Measurements from ENCODE around the gene ASL. TPM values are rescaled to one million over a fixed set of nuclear protein-coding genes. Genes with fewer than 3 reads are reported as not detected.
"Not testable (repeated sequence)": the region's sequence is repeated elsewhere in the genome, so short reads cannot be mapped to it uniquely, and the experiment has no call there.

The ASL gene
- total RNA-seq, 1 experiment from 2014 or later: 46.9 TPM

DNA sequence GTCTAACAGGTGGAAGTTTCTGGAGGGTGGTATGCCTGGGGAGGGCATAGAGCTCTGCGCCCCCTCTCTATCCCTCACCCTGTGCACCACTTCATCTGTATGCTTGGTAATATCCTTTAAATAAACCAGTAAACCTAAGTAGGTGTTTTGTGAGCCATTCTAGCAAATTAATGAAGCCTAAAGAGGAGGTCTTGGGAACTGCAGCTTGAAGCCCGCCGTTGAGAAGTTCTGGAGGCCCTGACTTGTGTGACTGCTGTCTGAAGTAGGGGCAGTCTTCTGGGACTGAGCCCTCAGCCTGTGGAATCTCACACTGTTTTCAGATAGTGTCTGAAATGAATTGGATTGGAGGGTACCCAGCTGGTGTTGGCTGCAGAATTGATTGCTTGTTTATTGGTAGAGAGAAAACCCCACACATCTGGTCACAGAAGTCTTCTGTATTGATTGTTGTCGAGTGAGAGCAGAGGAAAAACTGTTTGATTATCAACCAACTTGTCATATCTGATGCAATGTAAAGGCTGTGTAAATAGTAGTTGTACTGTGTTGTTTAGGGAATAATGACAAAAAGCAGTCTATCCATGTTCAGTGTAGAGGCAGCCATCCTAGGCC, 43.7 kb downstream of the ASL start:
- Histone ChIP-seq H3K9ac (ENCODE audit: low read length) (no peak overlapping the region), H3K4me3 (replicated peaks in 1 of 2; ENCODE audit: low read depth in 1 of 2, low read length in 2 of 2) (no peak overlapping the region), H3K4me1 (ENCODE audit: control insufficient read depth in 1 of 2, insufficient read depth in 2 of 2, low read length in 2 of 2) (peaks cover 3 to 10% of the 10 kb centered on the region in 2 experiments; a peak in 3 of 4 replicates), H4K20me1 (ENCODE audit: insufficient read depth) (no peaks in the 10 kb centered on the region), H3K4me2 (ENCODE audit: low read length) (no peak overlapping the region), H3K9me3 (ENCODE audit: control insufficient read depth in 1 of 2, insufficient read depth in 1 of 2, low read depth in 1 of 2, low read length in 2 of 2) (no peaks in the 10 kb centered on the region), H3K27ac (ENCODE audit: low read depth, low read length) (no peak overlapping the region), H3K79me2 (ENCODE audit: insufficient read depth, low read length) (peaks cover 92% of the 10 kb centered on the region), H3K36me3 (ENCODE audit: control insufficient read depth in 1 of 2, insufficient read depth in 2 of 2, low read length in 2 of 2) (peaks cover 3 to 5% of the 10 kb centered on the region in 2 experiments; a peak in 2 of 4 replicates), H3K27me3 (ENCODE audit: insufficient read depth, low read length) (no peaks in the 10 kb centered on the region), H2AFZ (ENCODE audit: low read depth, low read length, poor library complexity, severe bottlenecking) (no peak overlapping the region), H3K9me2 (ENCODE audit: insufficient read depth) (no peaks in the 10 kb centered on the region)
- ChIA-PET CTCF (no interaction called here), RAD21 (ENCODE audit: low non-redundant PET in 1 of 2, low total read pairs in 2 of 2, uncharacterized antibody in 2 of 2, unreplicated experiment in 2 of 2) (no interaction called here), POLR2A (no interaction called here)
- no peak for DNase-seq (ENCODE audit: low read depth, low spot score)
- TF ChIP-seq SP1 (IDR thresholded peaks at IDR 0.05; ENCODE audit: low read depth): no peak
- intact Hi-C loops (cut with micrococcal nuclease): no loop called here
- BruUV-seq (replicated peaks): no TSS peak
- no peak for ATAC-seq

DNA sequence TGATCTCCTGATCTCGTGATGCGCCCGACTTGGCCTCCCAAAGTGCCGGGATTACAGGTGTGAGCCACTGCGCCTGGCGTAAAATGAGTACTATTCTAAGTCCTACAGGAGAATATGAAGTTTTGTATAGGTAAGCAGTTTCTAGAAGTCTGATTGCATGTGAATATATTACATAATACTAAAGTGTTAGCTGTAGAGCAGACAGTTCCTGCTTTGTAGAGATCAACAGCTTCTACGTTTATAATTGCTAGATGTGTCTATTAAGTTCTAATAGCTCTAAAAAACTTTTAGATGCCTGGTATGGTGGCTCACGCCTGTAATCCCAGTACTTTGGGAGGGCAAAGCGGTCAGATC, 47.5 kb downstream of the ASL start:
- DNase-seq (ENCODE audit: low read depth, low spot score) (no peak), ATAC-seq (no peak)
- H3K27ac ChIP-seq (ENCODE audit: low read depth, low read length): no peak overlapping the region
- H3K4me1 ChIP-seq (ENCODE audit: control insufficient read depth in 1 of 2, insufficient read depth in 2 of 2, low read length in 2 of 2): no peaks in the 10 kb centered on the region
- no peak for TF ChIP-seq CEBPB (IDR thresholded peaks at IDR 0.05; ENCODE audit: low read depth)
- no peak for TF ChIP-seq TCF7L2 (IDR thresholded peaks at IDR 0.05; ENCODE audit: borderline replicate concordance, extremely low read depth, insufficient read depth, insufficient read length)
- no peak for TF ChIP-seq EGR1 (IDR thresholded peaks at IDR 0.05; ENCODE audit: low read depth)
- no TSS peak for BruUV-seq (replicated peaks)
- ChIA-PET RAD21 (ENCODE audit: low non-redundant PET in 1 of 2, low total read pairs in 2 of 2, uncharacterized antibody in 2 of 2, unreplicated experiment in 2 of 2) (no interaction called here), CTCF (no interaction called here), POLR2A (no interaction called here)
- no peak overlapping the region for H2AFZ ChIP-seq (ENCODE audit: low read depth, low read length, poor library complexity, severe bottlenecking)
- no peaks in the 10 kb centered on the region for H3K9me3 ChIP-seq (ENCODE audit: control insufficient read depth in 1 of 2, insufficient read depth in 1 of 2, low read depth in 1 of 2, low read length in 2 of 2)
- H3K4me3 ChIP-seq (replicated peaks in 1 of 2; ENCODE audit: low read depth in 1 of 2, low read length in 2 of 2): no peak overlapping the region
- no peaks in the 10 kb centered on the region for H3K9me2 ChIP-seq (ENCODE audit: insufficient read depth)
- peaks cover 9% of the 10 kb centered on the region; the same call in 1 of the 2 replicates for H4K20me1 ChIP-seq (ENCODE audit: insufficient read depth)
- peaks cover 95% of the 10 kb centered on the region for H3K79me2 ChIP-seq (ENCODE audit: insufficient read depth, low read length)
- no peak overlapping the region for H3K9ac ChIP-seq (ENCODE audit: low read length)
- H3K36me3 ChIP-seq (ENCODE audit: control insufficient read depth in 1 of 2, insufficient read depth in 2 of 2, low read length in 2 of 2): peaks cover 0 to 3% of the 10 kb centered on the region in 2 experiments; a peak in 1 of 4 replicates
- H3K4me2 ChIP-seq (ENCODE audit: low read length): no peak overlapping the region
- intact Hi-C loops (cut with micrococcal nuclease): no loop called here
- no peaks in the 10 kb centered on the region for H3K27me3 ChIP-seq (ENCODE audit: insufficient read depth, low read length)

- H3K4me2 ChIP-seq (ENCODE audit: low read length); H3K9ac ChIP-seq (ENCODE audit: low read length); H3K9me3 ChIP-seq (ENCODE audit: control insufficient read depth in 1 of 2, insufficient read depth in 1 of 2, low read depth in 1 of 2, low read length in 2 of 2); H3K27ac ChIP-seq (ENCODE audit: low read depth, low read length); H4K20me1 ChIP-seq (ENCODE audit: insufficient read depth); H3K27me3 ChIP-seq (ENCODE audit: insufficient read depth, low read length); H3K4me1 ChIP-seq (ENCODE audit: control insufficient read depth in 1 of 2, insufficient read depth in 2 of 2, low read length in 2 of 2); RAD21 ChIA-PET (ENCODE audit: low non-redundant PET in 1 of 2, low total read pairs in 2 of 2, uncharacterized antibody in 2 of 2, unreplicated experiment in 2 of 2); intact Hi-C loops (cut with micrococcal nuclease); DNase-seq (ENCODE audit: low read depth, low spot score); H3K4me3 ChIP-seq (replicated peaks in 1 of 2; ENCODE audit: low read depth in 1 of 2, low read length in 2 of 2); H2AFZ ChIP-seq (ENCODE audit: low read depth, low read length, poor library complexity, severe bottlenecking); H3K36me3 ChIP-seq (ENCODE audit: control insufficient read depth in 1 of 2, insufficient read depth in 2 of 2, low read length in 2 of 2); H3K9me2 ChIP-seq (ENCODE audit: insufficient read depth); ATAC-seq; BruUV-seq (replicated peaks): not testable (repeated sequence)
- ChIA-PET POLR2A (interaction anchor here (0.6 kb wide), 1 partner anchor 23 kb away, joined by 3 read pairs; no protein-coding TSS in a partner anchor), CTCF (interaction anchor here (0.6 kb wide), 1 partner anchor 311 kb away, joined by 3 read pairs; no protein-coding TSS in a partner anchor)
- peaks cover 95% of the 10 kb centered on the region for H3K79me2 ChIP-seq (ENCODE audit: insufficient read depth, low read length)
Observed at GRCh38 chr7:66124569-66124861, 48.9 kb downstream of the ASL start.
